Measurements from ENCODE around the gene ZNF385C.

DNA sequence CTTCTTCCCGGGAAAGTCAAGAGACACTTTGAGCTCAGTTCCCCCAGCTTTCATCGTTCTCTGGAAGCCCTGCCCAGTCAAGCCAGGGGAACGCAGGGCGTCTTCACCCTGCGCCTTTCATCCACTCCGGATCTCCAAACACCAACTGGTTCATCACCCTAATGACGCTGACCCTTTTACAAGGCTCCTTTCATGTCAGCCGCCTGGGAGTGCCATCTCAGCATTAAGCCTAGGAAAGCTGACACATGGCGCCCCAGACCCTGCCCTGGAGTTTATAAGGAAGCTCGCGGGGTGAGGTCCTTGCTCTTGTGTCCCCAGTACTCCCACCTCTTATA lies 80.4 kb downstream of the ZNF385C start:
- TF ChIP-seq, protein P1, sequence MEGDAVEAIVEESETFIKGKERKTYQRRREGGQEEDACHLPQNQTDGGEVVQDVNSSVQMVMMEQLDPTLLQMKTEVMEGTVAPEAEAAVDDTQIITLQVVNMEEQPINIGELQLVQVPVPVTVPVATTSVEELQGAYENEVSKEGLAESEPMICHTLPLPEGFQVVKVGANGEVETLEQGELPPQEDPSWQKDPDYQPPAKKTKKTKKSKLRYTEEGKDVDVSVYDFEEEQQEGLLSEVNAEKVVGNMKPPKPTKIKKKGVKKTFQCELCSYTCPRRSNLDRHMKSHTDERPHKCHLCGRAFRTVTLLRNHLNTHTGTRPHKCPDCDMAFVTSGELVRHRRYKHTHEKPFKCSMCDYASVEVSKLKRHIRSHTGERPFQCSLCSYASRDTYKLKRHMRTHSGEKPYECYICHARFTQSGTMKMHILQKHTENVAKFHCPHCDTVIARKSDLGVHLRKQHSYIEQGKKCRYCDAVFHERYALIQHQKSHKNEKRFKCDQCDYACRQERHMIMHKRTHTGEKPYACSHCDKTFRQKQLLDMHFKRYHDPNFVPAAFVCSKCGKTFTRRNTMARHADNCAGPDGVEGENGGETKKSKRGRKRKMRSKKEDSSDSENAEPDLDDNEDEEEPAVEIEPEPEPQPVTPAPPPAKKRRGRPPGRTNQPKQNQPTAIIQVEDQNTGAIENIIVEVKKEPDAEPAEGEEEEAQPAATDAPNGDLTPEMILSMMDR (CRISPR knock-in tag; IDR thresholded peaks at IDR 0.05), result no peak
- TF ChIP-seq HNF4A (CRISPR knock-in tag; IDR thresholded peaks at IDR 0.05) (no peak), NBN (conservative IDR thresholded peaks at IDR 0.05) (no peak), ZFX (CRISPR knock-in tag; IDR thresholded peaks at IDR 0.05; ENCODE audit: low read depth) (no peak), ZNF777 (CRISPR knock-in tag; IDR thresholded peaks at IDR 0.05) (no peak), TCF7 (IDR thresholded peaks at IDR 0.05; ENCODE audit: low read depth) (peak; percentile 54; the same call in 1 of the 2 replicates), SALL2 (CRISPR knock-in tag; IDR thresholded peaks at IDR 0.05) (no peak), IKZF1 (IDR thresholded peaks at IDR 0.05) (no peak), KAT7 (CRISPR knock-in tag; IDR thresholded peaks at IDR 0.05; ENCODE audit: borderline replicate concordance) (no peak), ELF4 (CRISPR knock-in tag; IDR thresholded peaks at IDR 0.05; ENCODE audit: borderline replicate concordance) (no peak), EZH2 (conservative IDR thresholded peaks at IDR 0.05; ENCODE audit: low read depth, low read length) (no peak), SP140L (CRISPR knock-in tag; IDR thresholded peaks at IDR 0.05; ENCODE audit: borderline replicate concordance) (no peak)
- TF ChIP-seq, protein P2, sequence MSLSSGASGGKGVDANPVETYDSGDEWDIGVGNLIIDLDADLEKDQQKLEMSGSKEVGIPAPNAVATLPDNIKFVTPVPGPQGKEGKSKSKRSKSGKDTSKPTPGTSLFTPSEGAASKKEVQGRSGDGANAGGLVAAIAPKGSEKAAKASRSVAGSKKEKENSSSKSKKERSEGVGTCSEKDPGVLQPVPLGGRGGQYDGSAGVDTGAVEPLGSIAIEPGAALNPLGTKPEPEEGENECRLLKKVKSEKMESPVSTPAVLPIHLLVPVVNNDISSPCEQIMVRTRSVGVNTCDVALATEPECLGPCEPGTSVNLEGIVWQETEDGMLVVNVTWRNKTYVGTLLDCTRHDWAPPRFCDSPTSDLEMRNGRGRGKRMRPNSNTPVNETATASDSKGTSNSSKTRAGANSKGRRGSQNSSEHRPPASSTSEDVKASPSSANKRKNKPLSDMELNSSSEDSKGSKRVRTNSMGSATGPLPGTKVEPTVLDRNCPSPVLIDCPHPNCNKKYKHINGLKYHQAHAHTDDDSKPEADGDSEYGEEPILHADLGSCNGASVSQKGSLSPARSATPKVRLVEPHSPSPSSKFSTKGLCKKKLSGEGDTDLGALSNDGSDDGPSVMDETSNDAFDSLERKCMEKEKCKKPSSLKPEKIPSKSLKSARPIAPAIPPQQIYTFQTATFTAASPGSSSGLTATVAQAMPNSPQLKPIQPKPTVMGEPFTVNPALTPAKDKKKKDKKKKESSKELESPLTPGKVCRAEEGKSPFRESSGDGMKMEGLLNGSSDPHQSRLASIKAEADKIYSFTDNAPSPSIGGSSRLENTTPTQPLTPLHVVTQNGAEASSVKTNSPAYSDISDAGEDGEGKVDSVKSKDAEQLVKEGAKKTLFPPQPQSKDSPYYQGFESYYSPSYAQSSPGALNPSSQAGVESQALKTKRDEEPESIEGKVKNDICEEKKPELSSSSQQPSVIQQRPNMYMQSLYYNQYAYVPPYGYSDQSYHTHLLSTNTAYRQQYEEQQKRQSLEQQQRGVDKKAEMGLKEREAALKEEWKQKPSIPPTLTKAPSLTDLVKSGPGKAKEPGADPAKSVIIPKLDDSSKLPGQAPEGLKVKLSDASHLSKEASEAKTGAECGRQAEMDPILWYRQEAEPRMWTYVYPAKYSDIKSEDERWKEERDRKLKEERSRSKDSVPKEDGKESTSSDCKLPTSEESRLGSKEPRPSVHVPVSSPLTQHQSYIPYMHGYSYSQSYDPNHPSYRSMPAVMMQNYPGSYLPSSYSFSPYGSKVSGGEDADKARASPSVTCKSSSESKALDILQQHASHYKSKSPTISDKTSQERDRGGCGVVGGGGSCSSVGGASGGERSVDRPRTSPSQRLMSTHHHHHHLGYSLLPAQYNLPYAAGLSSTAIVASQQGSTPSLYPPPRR (CRISPR knock-in tag; IDR thresholded peaks at IDR 0.05; ENCODE audit: borderline replicate concordance), result no peak
- TF ChIP-seq, protein P3, sequence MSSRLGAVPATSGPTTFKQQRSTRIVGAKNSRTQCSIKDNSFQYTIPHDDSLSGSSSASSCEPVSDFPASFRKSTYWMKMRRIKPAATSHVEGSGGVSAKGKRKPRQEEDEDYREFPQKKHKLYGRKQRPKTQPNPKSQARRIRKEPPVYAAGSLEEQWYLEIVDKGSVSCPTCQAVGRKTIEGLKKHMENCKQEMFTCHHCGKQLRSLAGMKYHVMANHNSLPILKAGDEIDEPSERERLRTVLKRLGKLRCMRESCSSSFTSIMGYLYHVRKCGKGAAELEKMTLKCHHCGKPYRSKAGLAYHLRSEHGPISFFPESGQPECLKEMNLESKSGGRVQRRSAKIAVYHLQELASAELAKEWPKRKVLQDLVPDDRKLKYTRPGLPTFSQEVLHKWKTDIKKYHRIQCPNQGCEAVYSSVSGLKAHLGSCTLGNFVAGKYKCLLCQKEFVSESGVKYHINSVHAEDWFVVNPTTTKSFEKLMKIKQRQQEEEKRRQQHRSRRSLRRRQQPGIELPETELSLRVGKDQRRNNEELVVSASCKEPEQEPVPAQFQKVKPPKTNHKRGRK (CRISPR knock-in tag; IDR thresholded peaks at IDR 0.05), result no peak
